HG02571 (cell line): ENCODE data around the gene SELENOS.
A peak's percentile ranks its signal among the peaks of the same experiment; 100 is the strongest.

Source experiments
- ATAC-seq: cut with Tn5 transposase; IDR thresholded peaks from one replicate; pipeline ENCODE4 v1.9.1; 2021; ENCODE audit warnings: mild to moderate bottlenecking, moderate library complexity; ENCODE audit not compliant: unreplicated experiment

The SELENOS gene

GRCh38 chr15:101251830-101252820 is 25.2 kb downstream of the SELENOS start, which contains the start of gene CHSY1:
Gene CHSY1, minus strand, starts transcription at chr15:101252048. Its CDS starts 592 bp downstream, at chr15:101251456.
- peak; percentile 57 for ATAC-seq

- peak; percentile 37 for ATAC-seq
Observed at GRCh38 chr15:101250873-101251829, 26.1 kb downstream of the SELENOS start.

GRCh38 chr15:101250341-101250831 is 26.9 kb downstream of the SELENOS start:
- ATAC-seq: no peak

GRCh38 chr15:101248274-101248673 is 29.0 kb downstream of the SELENOS start:
- ATAC-seq: no peak

GRCh38 chr15:101246824-101247745 is 30.2 kb downstream of the SELENOS start:
- no peak for ATAC-seq

- no peak for ATAC-seq
Observed at GRCh38 chr15:101246391-101246790, 30.9 kb downstream of the SELENOS start.

- ATAC-seq: no peak
Observed at GRCh38 chr15:101244889-101245668, 32.2 kb downstream of the SELENOS start.

GRCh38 chr15:101244036-101244781 is 33.1 kb downstream of the SELENOS start:
- no peak for ATAC-seq

GRCh38 chr15:101243420-101243819 is 33.9 kb downstream of the SELENOS start:
- no peak for ATAC-seq

GRCh38 chr15:101242999-101243336 is 34.3 kb downstream of the SELENOS start:
- no peak for ATAC-seq

- peak; percentile 80 for ATAC-seq
Observed at GRCh38 chr15:101242160-101242998, 34.9 kb downstream of the SELENOS start.

- no peak for ATAC-seq
Observed at GRCh38 chr15:101240358-101240757, 36.9 kb downstream of the SELENOS start.

GRCh38 chr15:101239724-101240136 is 37.6 kb downstream of the SELENOS start:
- no peak for ATAC-seq

GRCh38 chr15:101237251-101237650 is 40.0 kb downstream of the SELENOS start:
- no peak for ATAC-seq

GRCh38 chr15:101233651-101234280 is 43.5 kb downstream of the SELENOS start:
- ATAC-seq: no peak

- ATAC-seq: no peak
Observed at GRCh38 chr15:101232677-101233076, 44.6 kb downstream of the SELENOS start.

- no peak for ATAC-seq
Observed at GRCh38 chr15:101228313-101228712, 49.0 kb downstream of the SELENOS start.
